Lower leg skin (tissue), 3 donors: ENCODE results near the gene TMEM141.

Source experiments
- POLR2A ChIP-seq, 2 donors: fragments of 450-650 bp; IDR thresholded peaks; one replicate each; pipeline ENCODE4 v1.6.1; 2016 to 2017; ENCODE audit warnings: antibody characterized with exemption in 2 of 2, mild to moderate bottlenecking in 1 of 2, moderate library complexity in 1 of 2
- TF ChIP-seq, protein P1 (sequence below), 3 donors: fragments of 450-650 bp; IDR thresholded peaks; one replicate each; pipeline ENCODE4 v1.5.1; 2016; ENCODE audit warnings: antibody characterized with exemption in 3 of 3, mild to moderate bottlenecking in 3 of 3, moderate library complexity in 2 of 3

DNA sequence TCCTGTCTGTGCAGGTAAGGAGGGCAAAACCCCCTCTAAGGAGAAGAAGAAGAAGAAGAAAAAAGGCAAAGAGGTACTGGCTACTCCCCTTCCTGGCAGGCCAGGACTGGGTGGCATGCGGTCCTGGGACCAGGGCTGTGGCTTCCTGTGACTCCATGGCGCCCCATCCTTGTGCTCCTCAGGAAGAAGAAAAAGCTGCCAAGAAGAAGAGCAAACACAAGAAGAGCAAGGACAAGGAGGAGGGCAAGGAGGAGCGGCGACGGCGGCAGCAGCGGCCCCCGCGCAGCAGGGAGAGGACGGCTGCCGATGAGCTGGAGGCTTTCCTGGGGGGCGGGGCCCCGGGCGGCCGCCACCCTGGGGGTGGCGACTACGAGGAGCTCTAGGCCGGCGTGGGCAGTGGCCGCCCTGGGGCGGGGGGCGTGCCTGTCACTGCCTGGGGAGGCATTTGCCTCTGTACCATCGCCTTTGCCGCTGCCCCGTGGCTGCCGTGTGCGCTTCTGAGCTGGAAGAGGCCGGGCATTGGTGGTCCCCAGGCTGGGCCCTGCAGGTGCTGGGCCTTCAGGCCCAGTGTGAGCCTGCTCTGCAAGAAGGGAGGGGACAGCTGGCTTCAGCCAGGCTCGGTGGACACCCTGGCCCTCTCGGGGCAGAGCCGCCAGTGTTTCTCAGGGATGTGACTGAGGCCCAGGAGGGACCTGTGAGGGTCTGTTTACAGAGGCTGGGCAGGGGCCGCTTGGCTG, 49.2 kb downstream of the TMEM141 start:
- TF ChIP-seq, protein P1, sequence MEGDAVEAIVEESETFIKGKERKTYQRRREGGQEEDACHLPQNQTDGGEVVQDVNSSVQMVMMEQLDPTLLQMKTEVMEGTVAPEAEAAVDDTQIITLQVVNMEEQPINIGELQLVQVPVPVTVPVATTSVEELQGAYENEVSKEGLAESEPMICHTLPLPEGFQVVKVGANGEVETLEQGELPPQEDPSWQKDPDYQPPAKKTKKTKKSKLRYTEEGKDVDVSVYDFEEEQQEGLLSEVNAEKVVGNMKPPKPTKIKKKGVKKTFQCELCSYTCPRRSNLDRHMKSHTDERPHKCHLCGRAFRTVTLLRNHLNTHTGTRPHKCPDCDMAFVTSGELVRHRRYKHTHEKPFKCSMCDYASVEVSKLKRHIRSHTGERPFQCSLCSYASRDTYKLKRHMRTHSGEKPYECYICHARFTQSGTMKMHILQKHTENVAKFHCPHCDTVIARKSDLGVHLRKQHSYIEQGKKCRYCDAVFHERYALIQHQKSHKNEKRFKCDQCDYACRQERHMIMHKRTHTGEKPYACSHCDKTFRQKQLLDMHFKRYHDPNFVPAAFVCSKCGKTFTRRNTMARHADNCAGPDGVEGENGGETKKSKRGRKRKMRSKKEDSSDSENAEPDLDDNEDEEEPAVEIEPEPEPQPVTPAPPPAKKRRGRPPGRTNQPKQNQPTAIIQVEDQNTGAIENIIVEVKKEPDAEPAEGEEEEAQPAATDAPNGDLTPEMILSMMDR (IDR thresholded peaks at IDR 0.05), result no peak
- TF ChIP-seq POLR2A (IDR thresholded peaks at IDR 0.05), result no peak
